ENCODE measurements around the gene MTA1.

MTA1 gene

GRCh38 chr14:105384041-105384557, 35.5 kb upstream of the MTA1 start:
- Histone ChIP-seq H3K4me2 (ENCODE audit: low read depth, low read length) (no peak overlapping the region), H3K9me3 (replicated peaks; ENCODE audit: insufficient read depth, low read length) (no peaks in the 10 kb centered on the region), H3K36me3 (replicated peaks; ENCODE audit: insufficient read depth, low read length) (no peaks in the 10 kb centered on the region), H3K9me2 (replicated peaks; ENCODE audit: insufficient read depth, low read length) (no peaks in the 10 kb centered on the region), H3K27ac (ENCODE audit: low read length) (no peak overlapping the region), H3K4me1 (ENCODE audit: low read length) (no peaks in the 10 kb centered on the region), H4K20me1 (ENCODE audit: insufficient read depth, low read length) (no peaks in the 10 kb centered on the region), H3K4me3 (ENCODE audit: low read length) (no peak overlapping the region), H3K79me2 (ENCODE audit: low read length) (no peaks in the 10 kb centered on the region), H2AFZ (ENCODE audit: low read length) (no peak overlapping the region), H3F3A (ENCODE audit: insufficient read depth, low read length) (no peaks in the 10 kb centered on the region), H3K27me3 (replicated peaks; ENCODE audit: insufficient read depth, low read length) (no peaks in the 10 kb centered on the region), H3K9ac (ENCODE audit: low read length) (no peak overlapping the region)
- no peak for DNase-seq
- TF ChIP-seq CTCF (IDR thresholded peaks at IDR 0.05; ENCODE audit: low read length) (no peak), EZH2 (optimal IDR thresholded peaks at IDR 0.05; ENCODE audit: low read depth, low read length) (no peak), EZH2phosphoT487 (IDR thresholded peaks at IDR 0.05; ENCODE audit: low read length) (no peak)

- Histone ChIP-seq H3K27ac (ENCODE audit: low read length) (no peak overlapping the region), H3K4me1 (ENCODE audit: low read length) (no peaks in the 10 kb centered on the region), H3F3A (ENCODE audit: insufficient read depth, low read length) (no peaks in the 10 kb centered on the region), H2AFZ (ENCODE audit: low read length) (no peak overlapping the region), H3K36me3 (replicated peaks; ENCODE audit: insufficient read depth, low read length) (no peaks in the 10 kb centered on the region), H3K9me3 (replicated peaks; ENCODE audit: insufficient read depth, low read length) (no peaks in the 10 kb centered on the region), H4K20me1 (ENCODE audit: insufficient read depth, low read length) (no peaks in the 10 kb centered on the region), H3K4me3 (ENCODE audit: low read length) (no peak overlapping the region), H3K27me3 (replicated peaks; ENCODE audit: insufficient read depth, low read length) (no peaks in the 10 kb centered on the region), H3K9me2 (replicated peaks; ENCODE audit: insufficient read depth, low read length) (no peaks in the 10 kb centered on the region), H3K9ac (ENCODE audit: low read length) (no peak overlapping the region), H3K4me2 (ENCODE audit: low read depth, low read length) (no peak overlapping the region), H3K79me2 (ENCODE audit: low read length) (no peaks in the 10 kb centered on the region)
- no peak for DNase-seq
- TF ChIP-seq CTCF (IDR thresholded peaks at IDR 0.05; ENCODE audit: low read length) (no peak), EZH2phosphoT487 (IDR thresholded peaks at IDR 0.05; ENCODE audit: low read length) (no peak), EZH2 (optimal IDR thresholded peaks at IDR 0.05; ENCODE audit: low read depth, low read length) (no peak)
Measured at GRCh38 chr14:105384605-105385321, 34.9 kb upstream of the MTA1 start.

- no peaks in the 10 kb centered on the region for H3K9me3 ChIP-seq (replicated peaks; ENCODE audit: insufficient read depth, low read length)
- no peaks in the 10 kb centered on the region for H3K79me2 ChIP-seq (ENCODE audit: low read length)
- TF ChIP-seq CTCF (IDR thresholded peaks at IDR 0.05; ENCODE audit: low read length) = no peak
- H4K20me1 ChIP-seq (ENCODE audit: insufficient read depth, low read length) = no peaks in the 10 kb centered on the region
- H2AFZ ChIP-seq (ENCODE audit: low read length) = no peak overlapping the region
- DNase-seq = no peak
- H3K4me3 ChIP-seq (ENCODE audit: low read length) = no peak overlapping the region
- no peaks in the 10 kb centered on the region for H3K36me3 ChIP-seq (replicated peaks; ENCODE audit: insufficient read depth, low read length)
- H3K27me3 ChIP-seq (replicated peaks; ENCODE audit: insufficient read depth, low read length) = no peaks in the 10 kb centered on the region
- H3K4me1 ChIP-seq (ENCODE audit: low read length) = no peaks in the 10 kb centered on the region
- no peaks in the 10 kb centered on the region for H3F3A ChIP-seq (ENCODE audit: insufficient read depth, low read length)
- no peak overlapping the region for H3K9ac ChIP-seq (ENCODE audit: low read length)
- H3K27ac ChIP-seq (ENCODE audit: low read length) = no peak overlapping the region
- H3K4me2 ChIP-seq (ENCODE audit: low read depth, low read length) = no peak overlapping the region
- no peaks in the 10 kb centered on the region for H3K9me2 ChIP-seq (replicated peaks; ENCODE audit: insufficient read depth, low read length)
Measured at GRCh38 chr14:105385322-105385637, 34.3 kb upstream of the MTA1 start.

Data from MM.1S (cell line).